ENCODE results near the gene MED13L. TPM values are rescaled to one million over a fixed set of nuclear protein-coding genes. Genes with fewer than 3 reads are reported as not detected.

Gene MED13L
- total and polyA plus RNA-seq, 3 donors from 2014 or later, result 56.4 to 173 (median 133) TPM

DNA sequence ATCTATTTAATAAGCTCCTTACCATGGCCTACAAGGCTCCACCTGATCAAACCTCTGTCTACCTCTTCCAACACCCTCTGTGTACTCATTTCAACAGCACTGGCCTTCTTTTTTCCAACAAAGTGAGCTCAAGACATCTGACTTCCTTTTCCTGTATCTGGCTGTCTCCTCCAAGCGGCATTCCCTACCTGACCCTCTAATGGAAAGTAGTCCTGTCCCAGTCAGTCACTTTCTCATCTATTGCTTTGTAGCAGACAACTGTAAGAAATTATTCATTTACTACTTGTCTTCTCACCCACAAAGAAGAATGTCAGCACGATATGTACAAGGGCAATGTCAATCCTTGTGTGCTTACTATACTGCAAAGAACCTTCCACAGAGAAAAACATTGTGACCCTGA is 149.6 kb downstream of the MED13L start:
- TF ChIP-seq CTCF (IDR thresholded peaks at IDR 0.05) (no peak), POLR2A (IDR thresholded peaks at IDR 0.05) (no peak)
- intact Hi-C loops (cut with DNase I; ENCODE audit: low total_unique reads), result no loop called here
- Histone ChIP-seq H3K27me3 (no peaks in the 10 kb centered on the region), H3K27ac (no peak overlapping the region), H3K4me1 (peaks cover 19% of the 10 kb centered on the region), H3K36me3 (ENCODE audit: low read depth, missing control alignments) (no peaks in the 10 kb centered on the region), H3K9me3 (no peaks in the 10 kb centered on the region), H3K4me3 (no peak overlapping the region)
- no peak for DNase-seq
- WGBS, 2 donors, result 61 to 70% methylated on average over 2 of the region's 2 CpGs

- Histone ChIP-seq H3K4me3 (no peak overlapping the region), H3K36me3 (ENCODE audit: low read depth, missing control alignments) (no peaks in the 10 kb centered on the region), H3K27ac (no peak overlapping the region), H3K9me3 (no peaks in the 10 kb centered on the region), H3K4me1 (peaks cover 31% of the 10 kb centered on the region), H3K27me3 (no peaks in the 10 kb centered on the region)
- TF ChIP-seq CTCF (IDR thresholded peaks at IDR 0.05) (no peak), POLR2A (IDR thresholded peaks at IDR 0.05) (no peak)
- intact Hi-C loops (cut with DNase I; ENCODE audit: low total_unique reads), result no loop called here
- DNase-seq, result no peak
Observed at GRCh38 chr12:116126610-116127009, 150.9 kb downstream of the MED13L start.

DNA sequence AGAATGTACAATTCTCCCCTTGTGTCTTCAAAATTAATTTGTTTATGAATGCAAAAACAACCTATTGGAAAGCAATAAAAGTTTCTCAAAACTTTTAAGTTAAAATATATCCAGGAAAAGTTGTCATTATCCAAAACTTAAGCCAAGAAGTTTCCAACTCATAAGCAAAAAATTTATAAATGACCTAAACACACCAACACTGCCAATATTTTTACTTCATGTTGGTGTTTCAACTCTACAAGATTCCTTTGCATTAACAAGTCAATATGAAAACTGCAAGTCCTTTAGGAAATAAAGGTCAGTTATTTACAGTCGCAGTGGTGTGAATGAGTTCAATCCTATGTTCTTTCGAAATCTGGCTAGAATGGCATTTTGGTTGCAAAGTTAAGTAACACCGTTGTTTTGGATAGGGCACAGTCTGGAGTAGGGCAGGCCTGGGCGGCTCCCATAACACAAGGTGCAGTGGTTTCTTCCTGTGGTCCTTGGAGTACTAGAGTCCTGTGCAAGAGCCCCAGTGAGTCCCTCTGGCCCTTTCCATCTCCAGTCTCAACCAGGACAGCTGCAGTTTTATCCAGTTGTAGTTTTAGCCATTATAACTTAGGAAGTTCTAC is 151.4 kb downstream of the MED13L start:
- H3K27ac ChIP-seq, result no peak overlapping the region
- H3K4me3 ChIP-seq, result no peak overlapping the region
- intact Hi-C loops (cut with DNase I; ENCODE audit: low total_unique reads), result no loop called here
- peaks cover 36% of the 10 kb centered on the region for H3K4me1 ChIP-seq
- no peak for TF ChIP-seq POLR2A (IDR thresholded peaks at IDR 0.05)
- no peak for TF ChIP-seq CTCF (IDR thresholded peaks at IDR 0.05)
- H3K9me3 ChIP-seq, result no peaks in the 10 kb centered on the region
- WGBS, 2 donors, result 86 to 91% methylated on average over 4 of the region's 4 CpGs
- H3K36me3 ChIP-seq (ENCODE audit: low read depth, missing control alignments), result no peaks in the 10 kb centered on the region
- DNase-seq, result no peak
- H3K27me3 ChIP-seq, result no peaks in the 10 kb centered on the region

DNA sequence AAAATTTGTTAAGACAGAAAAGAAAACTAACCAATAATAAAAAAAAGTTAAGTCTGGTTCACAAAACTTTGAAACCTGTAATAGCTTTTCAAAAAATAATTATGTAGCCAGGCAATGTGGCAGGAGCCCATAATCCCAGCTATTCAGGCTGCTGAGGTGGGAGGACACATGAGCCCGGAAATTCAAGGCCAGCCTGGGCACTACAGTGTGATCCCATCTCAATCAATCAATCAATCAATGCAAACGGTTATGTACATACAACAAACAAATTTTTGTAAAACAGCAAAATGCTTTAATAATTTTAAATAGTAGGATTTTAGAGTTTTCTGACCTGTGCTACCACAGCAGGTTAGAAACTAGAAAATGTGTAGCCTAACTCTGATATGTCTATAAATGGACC is 152.4 kb downstream of the MED13L start:
- Histone ChIP-seq H3K4me1 (peaks cover 42% of the 10 kb centered on the region), H3K4me3 (no peak overlapping the region), H3K9me3 (no peaks in the 10 kb centered on the region), H3K27me3 (no peaks in the 10 kb centered on the region), H3K27ac (no peak overlapping the region), H3K36me3 (ENCODE audit: low read depth, missing control alignments) (no peaks in the 10 kb centered on the region)
- WGBS, 2 donors, result 52 to 74% methylated on average over 2 of the region's 2 CpGs
- intact Hi-C loops (cut with DNase I; ENCODE audit: low total_unique reads), result no loop called here
- DNase-seq, result no peak
- TF ChIP-seq CTCF (IDR thresholded peaks at IDR 0.05) (no peak), POLR2A (IDR thresholded peaks at IDR 0.05) (no peak)

Data from testis (tissue), 3 donors.